Ishikawa (cell line): ENCODE results near the gene KBTBD12.

Experiments used
- CEBPB ChIP-seq: IDR thresholded peaks from 2 replicates; pipeline ENCODE4 v1.6.1; 2012
- CREB1 ChIP-seq: IDR thresholded peaks from 2 replicates; pipeline ENCODE4 v1.6.1; 2012; ENCODE audit warnings: low read depth
- EGR1 ChIP-seq: IDR thresholded peaks from 2 replicates; pipeline ENCODE4 v1.6.1; 2012
- EP300 ChIP-seq: IDR thresholded peaks from 2 replicates; pipeline ENCODE4 v1.6.1; 2012; ENCODE audit warnings: borderline replicate concordance
- FOXM1 ChIP-seq: IDR thresholded peaks from 2 replicates; pipeline ENCODE4 v1.6.1; 2012; ENCODE audit warnings: low read depth, borderline replicate concordance
- MAX ChIP-seq: IDR thresholded peaks from 2 replicates; pipeline ENCODE4 v1.6.1; 2012
- NFIC ChIP-seq: IDR thresholded peaks from 2 replicates; pipeline ENCODE4 v1.6.1; 2012
- RAD21 ChIP-seq: IDR thresholded peaks from 2 replicates; pipeline ENCODE4 v1.6.1; 2012; ENCODE audit warnings: low read depth
- REST ChIP-seq: IDR thresholded peaks from 2 replicates; pipeline ENCODE4 v1.6.1; 2012; ENCODE audit warnings: low read depth, mild to moderate bottlenecking
- TAF1 ChIP-seq: IDR thresholded peaks from 2 replicates; pipeline ENCODE4 v1.6.1; 2012; ENCODE audit warnings: low read depth, mild to moderate bottlenecking
- TCF12 ChIP-seq: IDR thresholded peaks from 2 replicates; pipeline ENCODE4 v1.6.1; 2012; ENCODE audit warnings: low read depth
- TEAD4 ChIP-seq: IDR thresholded peaks from 2 replicates; pipeline ENCODE4 v1.6.1; 2012
- USF1 ChIP-seq: IDR thresholded peaks from 2 replicates; pipeline ENCODE4 v1.6.1; 2012
- YY1 ChIP-seq: IDR thresholded peaks from 2 replicates; pipeline ENCODE4 v1.6.1; 2012; ENCODE audit warnings: low read depth
- ZBTB7A ChIP-seq: IDR thresholded peaks from 2 replicates; pipeline ENCODE4 v1.6.1; 2012; ENCODE audit warnings: low read depth

Gene KBTBD12

GRCh38 chr3:127927829-127928604, 13.0 kb downstream of the KBTBD12 start:
- TF ChIP-seq YY1 (no peak), MAX (no peak), EGR1 (no peak), TCF12 (no peak)

- no peak for TF ChIP-seq REST
- no peak for TF ChIP-seq TCF12
Measured at GRCh38 chr3:127929818-127930413, 14.9 kb downstream of the KBTBD12 start.

- TF ChIP-seq RAD21 (no peak), REST (no peak), CREB1 (no peak), EP300 (no peak), ZBTB7A (no peak), EGR1 (no peak), TCF12 (no peak), TAF1 (no peak), CEBPB (no peak), MAX (no peak), YY1 (no peak), USF1 (no peak), FOXM1 (no peak), TEAD4 (no peak), NFIC (no peak)
Measured at GRCh38 chr3:127933396-127933795, 18.4 kb downstream of the KBTBD12 start.

GRCh38 chr3:127938800-127939199, 23.8 kb downstream of the KBTBD12 start:
- TF ChIP-seq TAF1 = no peak
- TF ChIP-seq REST = no peak
- TF ChIP-seq CEBPB = no peak
- no peak for TF ChIP-seq TEAD4

- TF ChIP-seq ZBTB7A = no peak
- TF ChIP-seq FOXM1 = no peak
- no peak for TF ChIP-seq RAD21
- TF ChIP-seq YY1 = no peak
- TF ChIP-seq EP300 = no peak
- no peak for TF ChIP-seq REST
- TF ChIP-seq TAF1 = no peak
- TF ChIP-seq CREB1 = no peak
- TF ChIP-seq NFIC = no peak
- no peak for TF ChIP-seq TCF12
- TF ChIP-seq USF1 = no peak
- TF ChIP-seq CEBPB = no peak
- TF ChIP-seq EGR1 = no peak
- no peak for TF ChIP-seq TEAD4
- TF ChIP-seq MAX = no peak
Measured at GRCh38 chr3:127940116-127940515, 25.1 kb downstream of the KBTBD12 start.
